Lung (tissue), 12 donors: ENCODE data around the gene FARP1. TPM values are rescaled to one million over a fixed set of nuclear protein-coding genes. Genes with fewer than 3 reads are reported as not detected.

ENCODE experiments used
- ATAC-seq: fragments of 200-7000 bp; cut with Tn5 transposase; one replicate; pipeline ENCODE4 v1.9.1; 2020; ENCODE audit warnings: moderate number of reproducible peaks; ENCODE audit not compliant: insufficient read depth, low FRiP score
- DNase-seq, 3 donors: peaks; one replicate each; pipeline ENCODE4 v3.0.0-alpha.2; 2013 to 2017
- H3K27ac ChIP-seq, 2 donors: one replicate each; pipeline ENCODE4 v1.5.1; 2013; ENCODE audit warnings: mild to moderate bottlenecking in 2 of 2, moderate library complexity in 2 of 2, control low read depth in 1 of 2, inconsistent platforms in 1 of 2, low read depth in 1 of 2, low read length in 1 of 2
- H3K27me3 ChIP-seq, 3 donors: one replicate each; pipeline ENCODE4 v1.5.1; 2013; ENCODE audit warnings: low read length in 2 of 3; ENCODE audit not compliant: control insufficient read depth in 3 of 3, insufficient read depth in 3 of 3
- H3K36me3 ChIP-seq, 4 donors: one replicate each; pipeline ENCODE4 v1.5.1; 2013; ENCODE audit warnings: low read length in 4 of 4, mild to moderate bottlenecking in 1 of 4, moderate library complexity in 1 of 4; ENCODE audit not compliant: control insufficient read depth in 4 of 4, insufficient read depth in 4 of 4
- H3K4me1 ChIP-seq, 5 donors: one replicate each; pipeline ENCODE4 v1.5.1; 2013; ENCODE audit warnings: low read length in 5 of 5, mild to moderate bottlenecking in 2 of 5, moderate library complexity in 1 of 5; ENCODE audit not compliant: control insufficient read depth in 5 of 5, insufficient read depth in 5 of 5
- H3K4me3 ChIP-seq: one replicate; pipeline ENCODE4 v1.5.1; 2013; ENCODE audit warnings: mild to moderate bottlenecking, control low read depth, moderate library complexity
- H3K9ac ChIP-seq, 2 donors: one replicate each; pipeline ENCODE4 v1.5.1; 2013; ENCODE audit warnings: low read length in 2 of 2, control low read depth in 1 of 2; ENCODE audit not compliant: insufficient read depth in 1 of 2
- H3K9me3 ChIP-seq, 4 donors: one replicate each; pipeline ENCODE4 v1.5.1; 2013; ENCODE audit warnings: low read length in 3 of 4, mild to moderate bottlenecking in 1 of 4, moderate library complexity in 1 of 4; ENCODE audit not compliant: control insufficient read depth in 4 of 4, insufficient read depth in 3 of 4
- WGBS, 2 donors: extraction: QIAGEN DNeasy Blood & Tissue Kit; methylation state at CpG; one replicate each; pipeline ENCODE4 v1.1.7; 2013; 5-methylcytosine and 5-hydroxymethylcytosine counted together
- polyA plus RNA-seq, 2 donors: library from polyadenylated mRNA; stranded (reverse); fragments of 200-250 nt; gene quantifications; one replicate each; pipeline ENCODE4 v1.2.1, GENCODE V29; 2013
- total RNA-seq, 2 donors: library from RNA; depleted of rRNA in 1 of 2; stranded (reverse); fragments of >200 nt in 1 of 2; gene quantifications; one replicate each; pipeline ENCODE4 v1.2.1, GENCODE V29; 2014 to 2021
- TF ChIP-seq, protein P1 (sequence below): IDR thresholded peaks from 2 replicates; pipeline ENCODE4 v1.5.1; 2012; ENCODE audit warnings: mild to moderate bottlenecking; ENCODE audit errors: control extremely low read depth, extremely low read depth
- donor health status: control.
- donor health status: control.
- donor health status: Bipolar disorder and iron deficiency.
- donor health status: healthy.
- donor health status: DM: yes; HTN: yes; CAD: no.

FARP1 gene
- total and polyA plus RNA-seq, 4 donors, result 20.8 to 102 (median 54.4) TPM

DNA sequence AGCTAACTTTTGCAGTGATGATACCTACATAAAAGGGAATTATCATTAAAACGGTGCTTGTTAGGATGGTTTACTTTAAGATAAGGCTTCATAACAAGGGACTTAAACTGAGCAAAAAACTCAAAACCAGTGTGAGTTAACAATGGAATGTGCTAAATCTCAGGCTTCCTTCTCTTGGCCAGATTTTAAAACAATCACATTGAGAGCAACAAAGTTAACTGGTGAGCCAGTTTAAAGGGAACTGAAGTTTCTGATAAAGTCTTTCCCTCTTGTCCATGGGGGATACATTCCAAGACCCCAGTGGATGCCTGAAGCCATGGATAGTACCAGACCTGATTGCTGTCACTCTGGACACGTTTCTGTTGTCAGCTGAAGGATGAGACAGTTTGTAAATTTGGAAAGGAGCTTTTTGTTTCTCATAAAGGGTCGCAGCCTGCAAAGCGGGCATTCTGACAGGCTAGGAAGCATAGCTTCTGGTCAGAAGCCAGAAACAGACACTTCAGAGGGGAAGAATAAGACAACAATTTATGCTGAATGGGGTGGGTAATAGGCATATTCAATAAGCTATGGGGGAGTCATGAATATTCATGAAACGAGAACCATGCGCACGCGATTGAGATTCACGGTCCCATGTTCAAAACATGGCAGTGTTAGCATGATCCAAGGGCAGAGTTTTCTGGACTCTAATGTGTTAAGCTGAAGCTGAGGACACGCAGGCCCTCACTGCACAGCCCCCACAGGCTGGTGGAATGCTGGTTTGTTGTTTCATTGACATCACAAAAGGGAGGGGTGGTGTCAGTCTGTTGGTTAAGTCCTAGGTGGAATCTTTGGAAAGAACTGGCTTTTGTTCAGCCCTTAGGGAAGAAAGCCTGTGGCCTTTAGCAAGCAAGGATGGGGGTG lies 184.7 kb downstream of the FARP1 start:
- Histone ChIP-seq H3K4me1 (peaks cover 0 to 36% (median 10%) of the 10 kb centered on the region in 5 donors), H3K4me3 (no peak overlapping the region), H3K9me3 (no peaks in the 10 kb centered on the region), H3K27ac (peak overlapping the region in 1 of 2 donors; percentile 0), H3K9ac (peak overlapping the region in 1 of 2 donors; percentile 57), H3K36me3 (peaks cover 0 to 2% (median 0%) of the 10 kb centered on the region in 4 donors), H3K27me3 (no peaks in the 10 kb centered on the region)
- peak; percentile 59 to 78 (median 75) for DNase-seq
- no peak for ATAC-seq
- 72 to 85% methylated on average over 10 of the region's 10 CpGs for whole genome bisulfite sequencing, 2 donors
- TF ChIP-seq, protein P1, sequence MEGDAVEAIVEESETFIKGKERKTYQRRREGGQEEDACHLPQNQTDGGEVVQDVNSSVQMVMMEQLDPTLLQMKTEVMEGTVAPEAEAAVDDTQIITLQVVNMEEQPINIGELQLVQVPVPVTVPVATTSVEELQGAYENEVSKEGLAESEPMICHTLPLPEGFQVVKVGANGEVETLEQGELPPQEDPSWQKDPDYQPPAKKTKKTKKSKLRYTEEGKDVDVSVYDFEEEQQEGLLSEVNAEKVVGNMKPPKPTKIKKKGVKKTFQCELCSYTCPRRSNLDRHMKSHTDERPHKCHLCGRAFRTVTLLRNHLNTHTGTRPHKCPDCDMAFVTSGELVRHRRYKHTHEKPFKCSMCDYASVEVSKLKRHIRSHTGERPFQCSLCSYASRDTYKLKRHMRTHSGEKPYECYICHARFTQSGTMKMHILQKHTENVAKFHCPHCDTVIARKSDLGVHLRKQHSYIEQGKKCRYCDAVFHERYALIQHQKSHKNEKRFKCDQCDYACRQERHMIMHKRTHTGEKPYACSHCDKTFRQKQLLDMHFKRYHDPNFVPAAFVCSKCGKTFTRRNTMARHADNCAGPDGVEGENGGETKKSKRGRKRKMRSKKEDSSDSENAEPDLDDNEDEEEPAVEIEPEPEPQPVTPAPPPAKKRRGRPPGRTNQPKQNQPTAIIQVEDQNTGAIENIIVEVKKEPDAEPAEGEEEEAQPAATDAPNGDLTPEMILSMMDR, result no peak

DNA sequence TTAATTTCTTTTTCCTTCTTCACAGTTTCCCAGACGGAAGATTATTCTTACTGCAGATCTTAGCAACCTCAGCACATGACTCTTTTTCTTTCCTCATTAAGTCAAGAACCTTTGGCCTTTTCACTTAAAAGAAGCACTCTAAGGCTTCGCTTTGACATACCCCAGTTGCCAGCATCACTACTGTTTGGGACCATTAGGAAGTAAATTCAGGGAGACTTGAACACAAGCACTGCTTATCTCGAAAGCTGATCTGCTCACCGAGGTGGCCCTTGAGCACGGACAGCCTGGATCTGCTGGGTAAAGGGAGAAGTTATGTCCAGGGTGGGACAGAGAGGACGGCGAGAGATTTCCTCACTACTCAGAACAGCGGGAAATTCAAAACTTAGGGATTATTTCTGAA lies 185.6 kb downstream of the FARP1 start:
- no peak overlapping the region for H3K4me3 ChIP-seq

DNA sequence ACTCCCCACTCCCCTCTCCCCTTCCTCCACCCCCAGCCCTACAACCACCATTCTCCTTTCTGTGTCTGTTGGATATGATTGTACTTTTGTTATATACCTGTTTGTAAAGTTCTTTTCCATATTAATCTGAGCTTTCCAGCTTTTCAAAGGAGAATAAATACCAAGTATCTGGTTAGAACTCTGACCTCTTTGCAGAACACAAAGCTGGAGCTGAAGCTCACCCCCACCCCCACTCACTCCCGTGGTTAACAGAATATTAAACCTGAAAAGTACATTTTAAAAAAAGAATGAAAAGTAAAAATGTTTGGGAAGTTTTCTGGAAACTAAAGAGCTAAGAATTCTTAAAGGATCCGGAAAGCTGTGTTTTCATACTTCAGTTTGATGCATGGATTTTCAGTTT lies 189.3 kb downstream of the FARP1 start:
- ATAC-seq, result no peak
- TF ChIP-seq, protein P1, result no peak
- Histone ChIP-seq H3K27ac (no peak overlapping the region), H3K9me3 (no peaks in the 10 kb centered on the region), H3K4me3 (no peak overlapping the region), H3K36me3 (peaks cover 0 to 2% (median 0%) of the 10 kb centered on the region in 4 donors), H3K27me3 (no peaks in the 10 kb centered on the region), H3K9ac (no peak overlapping the region), H3K4me1 (peaks cover 0 to 18% (median 8%) of the 10 kb centered on the region in 5 donors)
- DNase-seq, result no peak
- 87 to 91% methylated on average over 2 of the region's 2 CpGs for WGBS, 2 donors

More for the DNA sequence above, 185.6 kb downstream of the FARP1 start:
- Histone ChIP-seq H3K9me3 (no peaks in the 10 kb centered on the region), H3K4me1 (peaks cover 0 to 32% (median 10%) of the 10 kb centered on the region in 5 donors), H3K27me3 (no peaks in the 10 kb centered on the region), H3K27ac (no peak overlapping the region), H3K9ac (no peak overlapping the region), H3K36me3 (peaks cover 0 to 2% (median 0%) of the 10 kb centered on the region in 4 donors)
- DNase-seq (no peak), ATAC-seq (no peak)
- TF ChIP-seq, protein P1, result no peak
- 89 to 91% methylated on average over 8 of the region's 8 CpGs for WGBS, 2 donors
